ENCODE measurements around the gene SCMH1. TPM values are rescaled to one million over a fixed set of nuclear protein-coding genes. Genes with fewer than 3 reads are reported as not detected.
A peak's percentile ranks its signal among the peaks of the same experiment; 100 is the strongest.

The SCMH1 gene
- total RNA-seq, 1 donor from 2014 or later = 5.0 TPM

DNA sequence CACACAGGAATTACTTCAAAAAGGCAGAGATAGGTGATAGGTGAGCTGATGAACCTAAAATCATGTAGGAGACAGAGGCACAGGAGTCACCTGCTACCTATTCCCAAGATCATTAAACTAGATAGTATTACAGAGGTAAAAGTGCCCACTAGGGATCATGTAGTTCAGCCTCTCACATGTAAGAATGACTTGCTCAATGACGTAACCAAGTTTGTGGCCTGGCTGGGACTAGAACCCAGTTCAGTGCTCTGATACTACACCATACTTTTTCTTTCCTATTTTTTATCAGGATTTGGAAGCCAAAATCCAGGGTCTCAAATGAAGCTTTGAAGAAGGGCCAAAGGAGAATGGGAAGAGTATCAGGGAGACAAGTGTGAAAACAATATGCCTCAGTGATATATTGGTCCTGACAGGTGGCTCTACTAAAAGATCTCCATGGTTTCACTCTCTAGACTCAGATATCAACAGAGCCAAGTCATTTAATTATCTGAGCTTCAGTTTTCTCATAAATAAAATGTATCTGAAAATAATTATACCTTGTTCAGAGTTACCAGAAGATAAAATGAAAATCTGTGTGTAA, 133.3 kb downstream of the SCMH1 start:
- TF ChIP-seq, protein P1, sequence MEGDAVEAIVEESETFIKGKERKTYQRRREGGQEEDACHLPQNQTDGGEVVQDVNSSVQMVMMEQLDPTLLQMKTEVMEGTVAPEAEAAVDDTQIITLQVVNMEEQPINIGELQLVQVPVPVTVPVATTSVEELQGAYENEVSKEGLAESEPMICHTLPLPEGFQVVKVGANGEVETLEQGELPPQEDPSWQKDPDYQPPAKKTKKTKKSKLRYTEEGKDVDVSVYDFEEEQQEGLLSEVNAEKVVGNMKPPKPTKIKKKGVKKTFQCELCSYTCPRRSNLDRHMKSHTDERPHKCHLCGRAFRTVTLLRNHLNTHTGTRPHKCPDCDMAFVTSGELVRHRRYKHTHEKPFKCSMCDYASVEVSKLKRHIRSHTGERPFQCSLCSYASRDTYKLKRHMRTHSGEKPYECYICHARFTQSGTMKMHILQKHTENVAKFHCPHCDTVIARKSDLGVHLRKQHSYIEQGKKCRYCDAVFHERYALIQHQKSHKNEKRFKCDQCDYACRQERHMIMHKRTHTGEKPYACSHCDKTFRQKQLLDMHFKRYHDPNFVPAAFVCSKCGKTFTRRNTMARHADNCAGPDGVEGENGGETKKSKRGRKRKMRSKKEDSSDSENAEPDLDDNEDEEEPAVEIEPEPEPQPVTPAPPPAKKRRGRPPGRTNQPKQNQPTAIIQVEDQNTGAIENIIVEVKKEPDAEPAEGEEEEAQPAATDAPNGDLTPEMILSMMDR (IDR thresholded peaks at IDR 0.05; ENCODE audit: insufficient read depth, low read length, severe bottlenecking) = no peak
- no peak overlapping the region for H3K4me3 ChIP-seq (ENCODE audit: low read depth, low read length)
- DNase-seq (ENCODE audit: low read depth) (peak; percentile 37), FAIRE-seq (no peak)
- peaks cover 3% of the 10 kb centered on the region for H3K36me3 ChIP-seq (ENCODE audit: control insufficient read depth, insufficient read depth, low read length)
- no peaks in the 10 kb centered on the region for H3K27me3 ChIP-seq (ENCODE audit: control insufficient read depth, insufficient read depth, low read length)

DNA sequence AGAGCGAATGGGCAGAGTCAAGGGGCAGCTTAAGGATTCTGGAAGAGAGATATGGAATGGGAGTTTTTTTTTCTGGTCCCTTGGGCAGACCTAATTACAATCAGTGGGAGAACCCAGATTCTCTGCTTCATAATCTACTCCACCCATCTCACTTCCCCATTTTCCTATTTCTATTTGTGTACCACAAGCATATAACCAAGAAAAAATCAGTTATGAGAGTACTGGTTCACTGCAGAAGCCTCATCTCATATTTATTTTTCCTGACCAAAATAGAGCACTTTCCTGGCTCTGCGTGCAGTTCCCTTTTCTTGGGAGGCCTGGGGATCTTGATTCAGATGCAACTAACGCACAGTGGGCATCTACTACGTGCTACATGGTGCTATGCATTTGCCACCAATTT, 138.3 kb downstream of the SCMH1 start:
- no peak overlapping the region for H3K4me3 ChIP-seq (ENCODE audit: low read depth, low read length)
- TF ChIP-seq, protein P1 (IDR thresholded peaks at IDR 0.05; ENCODE audit: insufficient read depth, low read length, severe bottlenecking) = no peak
- H3K36me3 ChIP-seq (ENCODE audit: control insufficient read depth, insufficient read depth, low read length) = no peaks in the 10 kb centered on the region
- FAIRE-seq = no peak
- DNase-seq (ENCODE audit: low read depth) = no peak
- no peaks in the 10 kb centered on the region for H3K27me3 ChIP-seq (ENCODE audit: control insufficient read depth, insufficient read depth, low read length)

DNA sequence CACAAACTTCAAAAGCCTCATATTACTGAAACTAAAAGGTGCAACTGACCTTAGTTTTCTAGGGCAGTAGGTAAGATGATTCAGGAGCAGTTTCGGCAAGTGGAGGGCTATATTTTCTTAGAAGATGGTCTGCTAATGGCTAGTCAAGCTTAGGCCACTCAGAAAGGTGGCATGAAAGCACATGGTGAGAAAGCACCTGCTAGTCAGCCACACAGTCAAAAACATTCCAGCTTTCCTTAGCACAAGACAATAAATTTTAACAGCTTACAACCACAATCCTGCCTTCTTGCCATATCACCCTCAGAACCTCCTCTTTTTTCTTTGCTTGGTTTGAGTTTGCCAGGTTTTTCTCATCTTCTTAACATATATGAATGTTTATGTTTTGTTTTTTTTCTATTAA, 139.5 kb downstream of the SCMH1 start:
- Histone ChIP-seq H3K4me3 (ENCODE audit: low read depth, low read length) (no peak overlapping the region), H3K27me3 (ENCODE audit: control insufficient read depth, insufficient read depth, low read length) (no peaks in the 10 kb centered on the region), H3K36me3 (ENCODE audit: control insufficient read depth, insufficient read depth, low read length) (no peaks in the 10 kb centered on the region)
- TF ChIP-seq, protein P1 (IDR thresholded peaks at IDR 0.05; ENCODE audit: insufficient read depth, low read length, severe bottlenecking) = no peak
- FAIRE-seq (no peak), DNase-seq (ENCODE audit: low read depth) (no peak)

DNA sequence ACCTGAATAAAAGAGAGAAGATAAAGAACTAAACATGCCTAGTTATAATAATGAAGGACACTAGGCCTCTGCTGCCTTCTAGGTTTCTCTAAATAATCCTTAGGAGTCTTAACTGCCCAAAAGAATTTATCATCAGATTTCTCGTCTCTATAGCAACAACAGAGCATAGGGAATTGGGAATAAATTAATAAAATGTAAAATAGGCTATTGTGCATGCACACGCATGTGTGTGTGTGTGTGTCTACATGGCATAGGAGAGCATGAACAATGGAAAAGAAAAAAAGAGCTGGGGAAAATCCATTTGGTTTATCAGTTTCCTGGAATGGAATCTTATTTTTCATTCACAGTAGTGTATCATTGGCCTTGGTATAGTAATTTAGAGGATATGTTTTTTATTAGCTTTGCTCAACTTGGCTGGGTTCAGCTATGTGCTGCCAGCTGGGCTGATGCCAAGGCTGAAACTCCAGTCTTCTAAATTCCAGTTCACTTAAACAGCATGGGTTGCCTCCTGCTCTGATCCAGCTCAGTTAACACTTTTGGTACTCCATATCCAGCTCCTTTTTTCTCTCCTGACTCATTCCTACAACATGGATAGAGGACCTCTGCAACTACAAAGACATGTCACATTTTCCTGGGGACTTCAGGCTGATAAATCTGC, 140.0 kb downstream of the SCMH1 start:
- peak; percentile 59 for DNase-seq (ENCODE audit: low read depth)
- no peaks in the 10 kb centered on the region for H3K27me3 ChIP-seq (ENCODE audit: control insufficient read depth, insufficient read depth, low read length)
- TF ChIP-seq, protein P1 (IDR thresholded peaks at IDR 0.05; ENCODE audit: insufficient read depth, low read length, severe bottlenecking) = no peak
- no peaks in the 10 kb centered on the region for H3K36me3 ChIP-seq (ENCODE audit: control insufficient read depth, insufficient read depth, low read length)
- FAIRE-seq = no peak
- H3K4me3 ChIP-seq (ENCODE audit: low read depth, low read length) = no peak overlapping the region

DNA sequence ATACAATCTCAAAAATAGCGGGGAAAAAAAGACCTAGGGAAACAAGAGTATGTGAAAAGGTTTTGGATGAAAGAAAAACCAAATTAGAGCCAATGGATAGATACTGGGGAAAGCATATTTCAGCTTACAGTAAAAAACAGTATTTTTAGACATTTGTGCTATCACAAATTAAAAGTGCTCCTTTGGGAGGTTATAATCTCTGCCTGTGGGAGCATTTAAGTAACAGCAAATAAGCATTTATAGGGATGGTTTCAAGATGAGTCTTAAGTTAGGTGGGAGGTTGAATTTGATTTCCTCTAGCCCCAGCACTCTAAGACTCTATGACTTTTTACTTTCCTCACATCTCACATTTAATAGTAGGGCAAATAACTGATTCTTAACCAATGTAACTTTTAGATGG, 141.0 kb downstream of the SCMH1 start:
- TF ChIP-seq, protein P1 (IDR thresholded peaks at IDR 0.05; ENCODE audit: insufficient read depth, low read length, severe bottlenecking) = no peak
- DNase-seq (ENCODE audit: low read depth) = no peak
- Histone ChIP-seq H3K27me3 (ENCODE audit: control insufficient read depth, insufficient read depth, low read length) (no peaks in the 10 kb centered on the region), H3K36me3 (ENCODE audit: control insufficient read depth, insufficient read depth, low read length) (no peaks in the 10 kb centered on the region), H3K4me3 (ENCODE audit: low read depth, low read length) (no peak overlapping the region)
- FAIRE-seq = no peak

DNA sequence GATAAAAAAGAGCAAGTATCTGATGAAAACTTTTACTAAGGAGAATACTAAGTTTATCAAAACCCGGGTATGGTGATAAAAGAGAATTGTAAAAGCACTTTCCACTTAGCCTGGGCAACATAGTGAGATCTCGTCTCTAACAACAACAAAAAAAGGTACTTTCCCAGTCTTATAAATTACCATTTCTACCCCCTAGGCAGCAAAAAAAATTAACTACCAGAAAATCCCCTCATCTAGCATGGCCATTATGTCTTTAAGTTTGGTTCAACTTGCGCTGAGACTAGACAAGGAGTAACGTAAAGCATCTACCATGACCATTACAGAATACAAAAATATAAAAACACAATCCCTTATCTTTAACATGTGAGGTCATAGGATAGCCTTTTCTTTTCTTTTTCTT, 141.9 kb downstream of the SCMH1 start:
- DNase-seq (ENCODE audit: low read depth) (no peak), FAIRE-seq (no peak)
- TF ChIP-seq, protein P1 (IDR thresholded peaks at IDR 0.05; ENCODE audit: insufficient read depth, low read length, severe bottlenecking) = no peak
- Histone ChIP-seq H3K4me3 (ENCODE audit: low read depth, low read length) (no peak overlapping the region), H3K27me3 (ENCODE audit: control insufficient read depth, insufficient read depth, low read length) (no peaks in the 10 kb centered on the region), H3K36me3 (ENCODE audit: control insufficient read depth, insufficient read depth, low read length) (no peaks in the 10 kb centered on the region)
